H9 (cell line): ENCODE measurements around the gene R3HDM4. TPM values are rescaled to one million over a fixed set of nuclear protein-coding genes. Genes with fewer than 3 reads are reported as not detected.

ENCODE experiments used
- DNase-seq: peaks from one replicate; pipeline ENCODE4 v3.0.0-alpha.2; 2017
- H2AFZ ChIP-seq: one replicate; pipeline ENCODE4 v1.6.1; 2013; ENCODE audit warnings: mild to moderate bottlenecking, low read length, control low read depth, moderate library complexity
- H2AK5ac ChIP-seq: 2 replicates; pipeline ENCODE4 v1.6.1; 2013; ENCODE audit warnings: low read length, control low read depth, mixed read lengths; ENCODE audit not compliant: insufficient read length
- H2BK120ac ChIP-seq: one replicate; pipeline ENCODE4 v1.6.1; 2013; ENCODE audit warnings: low read depth, mild to moderate bottlenecking, low read length, control low read depth, inconsistent platforms; ENCODE audit not compliant: poor library complexity, severe bottlenecking
- H2BK12ac ChIP-seq: 2 replicates; pipeline ENCODE4 v1.6.1; 2013; ENCODE audit warnings: low read length, control low read depth, mixed read lengths, low read depth; ENCODE audit not compliant: insufficient read length
- H2BK15ac ChIP-seq: 2 replicates; pipeline ENCODE4 v1.6.1; 2013; ENCODE audit warnings: low read depth, low read length, control low read depth
- H2BK20ac ChIP-seq: one replicate; pipeline ENCODE4 v1.6.1; 2013; ENCODE audit warnings: low read depth, mild to moderate bottlenecking, low read length, control low read depth, inconsistent platforms; ENCODE audit not compliant: poor library complexity, severe bottlenecking
- H2BK5ac ChIP-seq: 2 replicates; pipeline ENCODE4 v1.6.1; 2013; ENCODE audit warnings: low read length, control low read depth, mixed read lengths; ENCODE audit not compliant: insufficient read length
- H3K14ac ChIP-seq: 2 replicates; pipeline ENCODE4 v1.6.1; 2013; ENCODE audit warnings: low read length, control low read depth; ENCODE audit not compliant: insufficient read depth
- H3K18ac ChIP-seq: 2 replicates; pipeline ENCODE4 v1.6.1; 2013; ENCODE audit warnings: low read depth, mild to moderate bottlenecking, mixed read lengths, low read length, control low read depth; ENCODE audit not compliant: insufficient read length
- H3K23ac ChIP-seq: 2 replicates; pipeline ENCODE4 v1.6.1; 2013; ENCODE audit warnings: low read length, control low read depth, mixed read lengths, low read depth; ENCODE audit not compliant: insufficient read length
- H3K23me2 ChIP-seq: 2 replicates; pipeline ENCODE4 v1.6.1; 2013; ENCODE audit warnings: low read depth, mild to moderate bottlenecking, mixed read lengths, low read length, control low read depth; ENCODE audit not compliant: insufficient read length, poor library complexity, severe bottlenecking
- H3K27ac ChIP-seq: 2 replicates; pipeline ENCODE4 v1.5.1; 2013; ENCODE audit warnings: low read length, control low read depth, mixed read lengths, low read depth; ENCODE audit not compliant: insufficient read length
- H3K27me3 ChIP-seq: 2 replicates; pipeline ENCODE4 v1.6.1; 2013; ENCODE audit warnings: low read length, control low read depth, inconsistent platforms; ENCODE audit not compliant: insufficient read depth
- H3K4ac ChIP-seq: 2 replicates; pipeline ENCODE4 v1.6.1; 2013; ENCODE audit warnings: low read depth, mild to moderate bottlenecking, control low read depth, inconsistent platforms, low read length, moderate library complexity
- H3K4me1 ChIP-seq: 2 replicates; pipeline ENCODE4 v1.6.1; 2013; ENCODE audit warnings: low read length, control low read depth, inconsistent platforms; ENCODE audit not compliant: insufficient read depth
- H3K4me2 ChIP-seq: 2 replicates; pipeline ENCODE4 v1.6.1; 2013; ENCODE audit warnings: low read length, control low read depth, mixed read lengths; ENCODE audit not compliant: insufficient read length, insufficient read depth
- H3K56ac ChIP-seq: 2 replicates; pipeline ENCODE4 v1.6.1; 2013; ENCODE audit warnings: low read depth, mild to moderate bottlenecking, mixed read lengths, low read length, control low read depth; ENCODE audit not compliant: insufficient read length
- H3K79me1 ChIP-seq: 2 replicates; pipeline ENCODE4 v1.6.1; 2013; ENCODE audit warnings: low read depth, mild to moderate bottlenecking, moderate library complexity, low read length, control low read depth, inconsistent platforms; ENCODE audit not compliant: insufficient read depth, poor library complexity, severe bottlenecking
- H3K79me2 ChIP-seq: 2 replicates; pipeline ENCODE4 v1.6.1; 2013; ENCODE audit warnings: low read length, control low read depth, inconsistent platforms; ENCODE audit not compliant: insufficient read depth
- H3K9ac ChIP-seq: 2 replicates; pipeline ENCODE4 v1.6.1; 2013; ENCODE audit warnings: low read length, control low read depth, mixed read lengths; ENCODE audit not compliant: insufficient read length; ENCODE audit errors: extremely low read depth
- H3K9me3 ChIP-seq: one replicate; pipeline ENCODE4 v1.6.1; 2013; ENCODE audit warnings: low read depth, low read length, inconsistent platforms; ENCODE audit not compliant: control insufficient read depth
- H3T11ph ChIP-seq: one replicate; pipeline ENCODE4 v1.6.1; 2013; ENCODE audit warnings: mild to moderate bottlenecking, low read length, control low read depth, inconsistent platforms
- H4K20me1 ChIP-seq: one replicate; pipeline ENCODE4 v1.6.1; 2013; ENCODE audit not compliant: control insufficient read depth, insufficient read length, insufficient read depth
- H4K5ac ChIP-seq: 2 replicates; pipeline ENCODE4 v1.6.1; 2013; ENCODE audit warnings: low read depth, mild to moderate bottlenecking, mixed read lengths, low read length, control low read depth; ENCODE audit not compliant: insufficient read length
- H4K8ac ChIP-seq: replicated peaks from 2 replicates; pipeline ENCODE4 v1.6.1; 2013; ENCODE audit warnings: low read length, control low read depth, mixed read lengths, low read depth; ENCODE audit not compliant: insufficient read length
- H4K91ac ChIP-seq: 2 replicates; pipeline ENCODE4 v1.6.1; 2013; ENCODE audit warnings: low read depth, mild to moderate bottlenecking, moderate library complexity, mixed read lengths, low read length, control low read depth; ENCODE audit not compliant: insufficient read length
- H3K27ac Mint-ChIP-seq, 3 experiments: 2 replicates in 2 of 3; 3 replicates in 1 of 3; pipeline ENCODE4 v1.8.0; 2020 to 2021; ENCODE audit warnings: mixed read lengths in 3 of 3, mild to moderate bottlenecking in 1 of 3, moderate library complexity in 1 of 3
- H3K27me3 Mint-ChIP-seq: 2 replicates; pipeline ENCODE4 v1.8.0; 2021; ENCODE audit warnings: low read depth, mild to moderate bottlenecking, moderate library complexity, mixed read lengths
- H3K36me3 Mint-ChIP-seq, 3 experiments: 2 replicates in 2 of 3; 3 replicates in 1 of 3; pipeline ENCODE4 v1.8.0; 2020 to 2021; ENCODE audit warnings: low read depth in 3 of 3, mixed read lengths in 3 of 3; ENCODE audit not compliant: insufficient read depth in 1 of 3
- H3K4me1 Mint-ChIP-seq, 2 experiments: 2 replicates each; pipeline ENCODE4 v1.8.0; 2020; ENCODE audit warnings: mixed read lengths in 2 of 2
- H3K4me3 Mint-ChIP-seq, 2 experiments: 2 replicates in 1 of 2; 3 replicates in 1 of 2; pipeline ENCODE4 v1.8.0; 2020 to 2021; ENCODE audit warnings: mild to moderate bottlenecking in 2 of 2, mixed read lengths in 2 of 2, moderate library complexity in 1 of 2
- H3K9me3 Mint-ChIP-seq, 2 experiments: 2 replicates in 1 of 2; 3 replicates in 1 of 2; pipeline ENCODE4 v1.8.0; 2020; ENCODE audit warnings: mild to moderate bottlenecking in 2 of 2, mixed read lengths in 2 of 2, moderate library complexity in 1 of 2
- WGBS: extraction: QIAGEN DNeasy Blood & Tissue Kit; methylation state at CpG from one replicate; pipeline ENCODE4 v1.1.7; 2013; ENCODE audit warnings: missing lambda C conversion rate, low lambda C conversion rate, mixed read lengths; ENCODE audit not compliant: insufficient read length; ENCODE audit errors: extremely low coverage; 5-methylcytosine and 5-hydroxymethylcytosine counted together
- total RNA-seq: library from RNA; stranded (reverse); gene quantifications from 2 replicates; pipeline ENCODE4 v1.2.1, GENCODE V29; 2021
- TF ChIP-seq, protein P1 (sequence below): fragments of 200-600 bp; sonication (generic); conservative IDR thresholded peaks from 3 replicates; pipeline ENCODE4 v1.8.0; 2021; ENCODE audit warnings: antibody characterized with exemption, mild to moderate bottlenecking

Gene R3HDM4
- total RNA-seq, 1 experiment from 2014 or later = 66.4 TPM

DNA sequence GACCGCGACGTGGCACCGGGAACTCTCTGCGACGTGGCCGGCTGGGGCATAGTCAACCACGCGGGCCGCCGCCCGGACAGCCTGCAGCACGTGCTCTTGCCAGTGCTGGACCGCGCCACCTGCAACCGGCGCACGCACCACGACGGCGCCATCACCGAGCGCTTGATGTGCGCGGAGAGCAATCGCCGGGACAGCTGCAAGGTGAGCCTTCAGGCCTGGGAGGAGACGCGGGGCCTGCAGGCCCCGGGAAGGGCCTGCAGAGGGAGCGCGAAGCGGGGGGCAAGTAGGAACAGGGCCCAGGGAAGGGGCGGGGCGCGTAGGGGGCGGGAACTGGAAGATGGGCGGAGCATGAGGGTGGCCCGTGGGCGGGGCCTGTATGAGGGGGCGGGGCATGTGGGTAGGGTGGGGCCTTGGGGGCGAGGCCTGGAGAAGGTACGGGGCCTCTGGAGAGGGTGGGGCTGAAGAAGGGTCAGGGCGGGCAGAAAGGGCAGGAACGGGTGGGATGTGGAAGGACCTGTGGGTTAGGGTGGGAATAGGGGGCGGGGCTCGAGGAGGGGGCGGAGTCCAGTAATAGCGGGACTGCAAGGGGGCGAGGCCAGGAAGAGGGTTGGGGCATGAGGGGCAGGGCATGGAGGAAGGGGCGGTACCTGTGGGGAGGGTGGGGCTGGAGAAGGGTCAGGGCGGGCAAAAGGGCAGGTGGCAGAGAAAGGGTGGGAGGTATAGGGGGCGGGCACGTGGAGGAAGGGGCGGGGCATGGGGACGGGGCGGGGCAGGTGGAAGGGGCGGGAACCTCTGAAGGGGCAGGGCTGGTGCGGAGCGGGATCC, 51.1 kb downstream of the R3HDM4 start:
- Histone ChIP-seq H2BK120ac (no peak overlapping the region), H3K14ac (no peak overlapping the region), H3K4ac (no peak overlapping the region), H3K79me2 (no peaks in the 10 kb centered on the region), H3K9ac (no peak overlapping the region), H2BK20ac (no peak overlapping the region), H2BK5ac (no peak overlapping the region), H2AFZ (no peak overlapping the region), H4K8ac (no peak overlapping the region), H3K27ac (no peak overlapping the region), H3K4me1 (no peaks in the 10 kb centered on the region), H3K56ac (no peak overlapping the region), H3K23ac (no peak overlapping the region), H3K23me2 (peaks cover 3% of the 10 kb centered on the region), H2BK12ac (no peak overlapping the region), H4K20me1 (no peaks in the 10 kb centered on the region), H3K18ac (peak overlapping the region; percentile 22), H3K79me1 (no peaks in the 10 kb centered on the region), H2BK15ac (no peak overlapping the region), H4K5ac (no peak overlapping the region), H3K4me2 (peak overlapping the region; percentile 16), H2AK5ac (no peak overlapping the region), H4K91ac (no peak overlapping the region), H3K9me3 (no peaks in the 10 kb centered on the region), H3K27me3 (peaks cover 3% of the 10 kb centered on the region; the same call in 1 of the 2 replicates), H3T11ph (no peak overlapping the region)
- H3K27me3 Mint-ChIP-seq = peaks cover 43% of the 10 kb centered on the region
- H3K36me3 Mint-ChIP-seq = peaks cover 0 to 6% (median 4%) of the 10 kb centered on the region in 3 experiments; a peak in 5 of 7 replicates
- peak overlapping the region; percentile 4 to 83; a peak in 3 of 5 replicates for H3K4me3 Mint-ChIP-seq
- TF ChIP-seq, protein P1, sequence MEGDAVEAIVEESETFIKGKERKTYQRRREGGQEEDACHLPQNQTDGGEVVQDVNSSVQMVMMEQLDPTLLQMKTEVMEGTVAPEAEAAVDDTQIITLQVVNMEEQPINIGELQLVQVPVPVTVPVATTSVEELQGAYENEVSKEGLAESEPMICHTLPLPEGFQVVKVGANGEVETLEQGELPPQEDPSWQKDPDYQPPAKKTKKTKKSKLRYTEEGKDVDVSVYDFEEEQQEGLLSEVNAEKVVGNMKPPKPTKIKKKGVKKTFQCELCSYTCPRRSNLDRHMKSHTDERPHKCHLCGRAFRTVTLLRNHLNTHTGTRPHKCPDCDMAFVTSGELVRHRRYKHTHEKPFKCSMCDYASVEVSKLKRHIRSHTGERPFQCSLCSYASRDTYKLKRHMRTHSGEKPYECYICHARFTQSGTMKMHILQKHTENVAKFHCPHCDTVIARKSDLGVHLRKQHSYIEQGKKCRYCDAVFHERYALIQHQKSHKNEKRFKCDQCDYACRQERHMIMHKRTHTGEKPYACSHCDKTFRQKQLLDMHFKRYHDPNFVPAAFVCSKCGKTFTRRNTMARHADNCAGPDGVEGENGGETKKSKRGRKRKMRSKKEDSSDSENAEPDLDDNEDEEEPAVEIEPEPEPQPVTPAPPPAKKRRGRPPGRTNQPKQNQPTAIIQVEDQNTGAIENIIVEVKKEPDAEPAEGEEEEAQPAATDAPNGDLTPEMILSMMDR = peak; percentile 47
- H3K27ac Mint-ChIP-seq = no peak overlapping the region
- WGBS = no CpG with 5 or more reads among the region's 60 CpGs
- H3K4me1 Mint-ChIP-seq = peaks cover 2 to 11% of the 10 kb centered on the region in 2 experiments; a peak in 3 of 4 replicates
- DNase-seq = peak; percentile 98
- peaks cover 0 to 2% of the 10 kb centered on the region in 2 experiments; a peak in 1 of 5 replicates for H3K9me3 Mint-ChIP-seq
